GM21526 (cell line): ENCODE measurements around the gene ARPP21.

Experiments used
- ATAC-seq: cut with Tn5 transposase; IDR thresholded peaks from one replicate; pipeline ENCODE4 v1.9.1; 2021; ENCODE audit warnings: moderate library complexity; ENCODE audit not compliant: unreplicated experiment, low FRiP score

The ARPP21 gene

DNA sequence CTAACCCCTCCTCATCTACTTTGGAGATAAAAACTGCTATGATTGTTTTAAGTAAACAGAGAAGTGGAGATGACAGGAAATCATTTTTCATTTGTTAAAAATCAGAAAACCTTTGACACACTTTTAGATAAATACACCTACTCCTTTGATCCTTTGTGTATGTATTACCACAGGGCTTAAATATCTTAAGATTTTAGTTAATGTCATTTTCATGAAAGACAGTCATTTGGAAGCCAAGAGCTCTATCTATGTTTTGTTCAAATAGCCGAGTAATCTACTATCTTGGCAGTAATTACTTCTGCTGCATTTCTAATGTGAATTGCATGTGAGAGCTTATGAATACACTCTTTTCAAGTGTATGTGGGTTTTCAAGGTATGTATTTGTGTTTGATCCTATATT, 2.0 kb downstream of the ARPP21 start:
- no peak for ATAC-seq

DNA sequence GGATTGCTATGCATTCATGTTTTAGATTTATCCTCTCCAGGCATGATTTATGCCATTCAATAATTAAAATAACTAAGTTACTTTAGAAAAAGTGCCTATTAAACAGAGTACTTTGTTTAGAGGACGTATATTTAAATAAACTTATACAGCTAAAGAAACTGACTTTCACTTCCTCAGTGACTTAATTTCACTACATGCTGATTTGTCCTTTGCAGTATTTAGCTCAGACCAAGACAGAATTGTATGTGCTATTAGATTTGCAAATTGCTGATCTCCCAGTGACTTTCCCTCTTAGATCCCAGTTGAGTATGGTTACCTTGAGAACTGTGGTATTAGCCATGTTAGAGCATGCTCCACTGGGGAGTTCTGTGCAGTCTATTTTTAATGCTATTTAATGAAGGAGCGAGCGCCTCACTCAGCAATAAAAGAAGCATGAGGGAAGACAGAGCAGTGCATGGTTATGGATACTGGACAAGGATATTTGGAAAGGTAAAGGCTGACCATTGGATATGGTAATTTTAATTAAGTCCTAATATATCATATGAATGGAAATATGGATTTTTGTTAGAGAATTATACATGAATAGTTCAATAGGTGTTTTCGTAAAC, 2.7 kb downstream of the ARPP21 start:
- peak; percentile 50 for ATAC-seq

DNA sequence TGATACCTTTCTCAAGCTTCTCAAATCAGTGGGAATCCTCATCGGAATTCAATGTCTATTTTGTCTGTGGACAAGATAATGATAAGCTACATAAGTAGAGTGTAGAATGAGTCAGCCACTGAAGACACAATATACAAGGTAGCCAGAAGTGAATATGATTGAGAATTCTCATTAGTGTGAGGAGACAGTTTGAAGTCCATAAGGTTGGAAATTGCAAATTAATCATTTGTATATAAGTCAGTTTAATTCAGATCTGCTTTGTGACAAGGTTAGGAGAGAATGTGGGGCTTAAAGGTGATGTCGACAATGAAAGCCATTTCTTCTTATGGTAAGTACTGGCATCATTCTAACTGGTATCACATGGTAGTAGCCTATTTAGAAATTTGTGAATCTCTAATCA, 4.2 kb downstream of the ARPP21 start:
- ATAC-seq, result no peak

DNA sequence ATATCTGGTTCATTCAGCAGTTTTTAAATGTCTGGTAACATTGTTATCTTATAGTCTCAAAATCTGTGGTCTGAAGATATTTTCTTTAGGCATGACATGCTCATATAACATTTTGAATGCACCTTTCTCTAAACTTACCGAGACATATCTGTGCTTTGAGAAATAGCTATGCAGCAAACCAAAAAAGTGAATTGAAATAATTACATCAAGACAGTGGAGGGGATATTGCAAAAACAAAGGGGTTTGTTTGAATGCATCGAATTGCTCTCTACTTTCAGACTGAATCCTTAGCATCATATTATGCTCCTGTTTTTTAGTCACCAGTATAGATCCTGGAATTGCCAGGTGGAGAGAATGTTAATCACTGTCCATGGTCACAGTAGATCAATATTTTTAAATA, 5.1 kb downstream of the ARPP21 start:
- ATAC-seq, result no peak

DNA sequence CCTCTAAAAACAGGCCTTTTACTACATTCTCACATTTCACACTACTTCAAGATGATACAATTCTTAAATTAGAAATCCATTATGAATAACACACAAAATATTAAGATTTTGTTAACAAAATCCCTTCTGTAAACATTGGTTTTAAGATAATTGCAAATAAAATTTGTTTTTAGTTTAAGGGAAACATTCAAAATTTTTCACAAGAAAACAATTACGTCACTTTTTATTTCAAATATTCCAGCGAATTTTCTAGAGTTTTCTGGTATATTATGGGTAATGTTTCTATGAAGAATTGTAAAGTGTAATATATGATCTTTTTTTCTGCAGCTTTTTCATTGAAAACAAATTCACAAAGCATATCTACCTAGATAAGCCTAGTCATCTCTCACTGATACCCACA, 5.9 kb downstream of the ARPP21 start:
- no peak for ATAC-seq

DNA sequence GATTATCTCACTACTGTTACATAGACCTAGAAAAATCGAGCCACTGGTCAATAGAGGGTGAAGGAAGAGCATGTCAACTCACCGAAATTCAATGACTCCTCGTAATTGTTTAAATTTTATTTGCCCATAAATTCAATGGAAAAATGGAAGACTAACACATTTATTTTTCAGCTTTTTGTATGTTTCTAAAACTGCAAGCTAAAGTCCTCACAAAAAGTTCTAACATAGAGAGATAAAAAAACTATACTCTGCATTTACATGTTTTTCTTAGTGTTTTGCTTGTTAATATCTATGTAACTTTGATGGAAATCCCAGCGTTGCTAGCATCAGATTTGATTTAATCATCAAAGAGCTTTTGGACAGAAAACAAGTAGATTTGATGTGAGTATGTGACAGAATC, 6.8 kb downstream of the ARPP21 start:
- ATAC-seq, result no peak

DNA sequence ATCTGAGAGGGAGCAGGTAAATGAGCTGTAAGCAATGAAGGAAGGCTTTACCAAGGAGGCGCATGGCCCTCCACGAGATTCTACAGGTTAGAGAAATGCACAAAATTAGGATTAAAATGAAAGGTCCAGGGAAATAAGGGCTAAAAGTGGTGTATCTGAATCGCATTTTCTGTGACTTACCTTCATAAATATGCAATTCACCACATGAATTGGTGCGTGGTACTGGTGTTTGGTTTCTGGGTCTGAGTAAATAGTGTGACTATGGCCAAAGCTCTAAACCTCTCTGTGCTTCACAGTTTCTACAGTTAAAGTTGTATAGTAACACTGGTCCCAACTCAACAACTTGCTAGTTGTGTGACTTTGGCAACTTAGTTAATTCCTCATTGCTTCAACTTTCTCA, 8.1 kb downstream of the ARPP21 start:
- ATAC-seq, result no peak

DNA sequence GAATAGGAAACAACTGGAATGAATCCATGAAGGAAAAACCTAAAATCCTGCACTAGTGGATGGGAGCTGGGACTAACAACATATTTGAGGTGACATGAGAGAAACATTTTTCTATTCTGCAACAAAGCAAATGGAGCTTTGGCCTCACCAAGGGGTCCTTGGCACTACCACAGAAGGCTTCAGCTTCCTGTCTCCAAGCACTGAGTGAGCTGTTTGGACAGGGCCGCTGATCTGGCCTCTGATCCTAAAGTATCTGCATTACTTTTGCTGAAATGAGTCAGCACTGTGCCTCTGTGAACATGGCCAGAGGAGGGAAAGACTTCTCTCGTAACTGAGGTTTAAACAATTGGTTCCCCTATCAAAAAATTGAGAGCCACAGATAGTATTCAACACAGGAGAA, 9.0 kb downstream of the ARPP21 start:
- ATAC-seq, result no peak

DNA sequence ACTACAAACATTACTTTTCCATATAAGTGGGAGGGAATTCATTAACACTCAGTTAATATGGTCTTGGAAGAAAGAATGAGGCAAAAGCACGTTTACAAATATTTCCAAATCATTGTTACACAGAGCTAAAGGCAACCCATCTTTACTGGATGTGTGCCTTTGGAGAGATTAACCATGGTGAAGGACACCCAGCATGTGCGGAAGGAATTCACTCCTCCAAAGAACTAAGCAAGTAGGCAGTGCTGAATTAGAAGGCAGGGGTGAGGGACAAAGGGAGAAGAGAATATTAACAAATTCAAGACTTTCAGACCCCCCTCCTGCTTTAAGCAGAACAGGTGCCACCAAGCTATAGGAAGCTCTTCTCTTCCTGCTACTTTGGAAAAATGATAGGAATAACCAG, 10.1 kb downstream of the ARPP21 start:
- ATAC-seq, result no peak

DNA sequence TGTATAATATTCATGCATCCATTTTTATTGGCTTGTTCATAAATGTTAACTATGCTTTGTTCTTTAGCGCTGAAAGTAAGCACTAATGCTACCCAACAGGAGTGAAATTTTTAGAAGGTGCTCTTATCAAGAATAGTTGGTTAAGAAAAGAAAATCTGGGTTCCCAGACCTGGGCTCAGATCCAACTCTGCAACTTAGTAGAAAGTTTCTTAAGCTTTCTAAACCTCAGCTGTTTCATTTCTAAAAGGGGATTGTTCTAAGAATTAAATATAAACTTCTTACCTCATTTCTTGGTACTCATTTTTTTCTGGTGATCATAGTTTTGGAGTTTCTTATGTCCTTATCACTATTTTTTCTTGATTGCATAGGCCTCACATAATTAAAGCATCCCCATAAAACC, 12.1 kb downstream of the ARPP21 start:
- no peak for ATAC-seq

DNA sequence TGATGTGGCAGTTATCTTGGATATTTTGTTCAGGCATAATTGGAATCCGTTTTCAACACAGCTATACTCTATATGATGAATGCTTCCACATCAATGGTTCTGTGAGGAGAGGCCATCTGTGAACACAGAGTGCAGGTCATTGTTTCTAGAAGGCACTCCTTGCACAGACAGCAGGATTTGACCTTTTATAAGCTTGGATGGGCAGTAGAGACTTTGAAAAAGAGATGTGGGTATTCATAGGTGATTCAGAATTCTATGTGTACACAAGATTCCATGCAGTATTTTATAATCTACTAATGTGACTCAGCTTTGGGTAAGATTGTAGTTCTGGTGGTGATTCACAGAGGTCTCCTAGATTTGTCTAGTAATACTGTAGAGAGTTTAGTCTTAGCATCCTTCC, 12.5 kb downstream of the ARPP21 start:
- no peak for ATAC-seq

DNA sequence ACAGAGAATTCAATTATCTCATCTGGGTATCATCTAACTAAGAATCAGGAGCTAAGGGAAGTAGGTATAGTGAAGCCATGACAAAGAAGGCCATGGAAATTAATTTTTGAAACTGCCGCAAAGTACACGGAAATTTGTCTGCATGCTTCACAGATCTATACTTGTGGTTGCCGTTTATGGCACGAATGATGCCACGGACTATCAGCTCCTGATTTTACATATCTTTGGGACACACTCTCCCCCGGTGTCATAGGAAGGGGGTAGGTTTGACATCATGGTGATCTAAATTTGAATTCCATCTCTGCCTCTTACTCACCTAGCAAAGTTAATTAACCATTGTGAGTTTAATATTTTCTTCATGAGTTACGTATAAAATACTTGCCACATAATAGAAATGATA, 14.0 kb downstream of the ARPP21 start:
- no peak for ATAC-seq

DNA sequence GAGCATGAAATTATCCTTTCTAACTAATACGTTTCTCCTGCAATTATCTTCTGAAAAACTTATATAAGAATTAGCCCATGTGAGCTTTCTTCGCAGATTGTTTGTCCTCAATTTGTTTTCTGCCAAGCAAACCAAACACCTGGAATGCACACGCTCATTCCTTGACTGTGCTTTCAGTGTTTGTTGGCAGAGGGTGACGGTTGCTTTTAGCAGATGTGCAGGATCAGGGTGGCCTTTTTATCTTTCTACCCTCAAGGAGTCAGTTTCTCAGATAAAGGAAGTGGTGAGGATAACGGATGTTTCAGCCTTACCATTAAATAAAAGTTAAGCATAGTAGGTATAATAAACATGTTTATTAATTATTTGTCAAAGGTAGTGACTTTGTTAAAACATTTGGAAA, 15.2 kb downstream of the ARPP21 start:
- ATAC-seq, result no peak

DNA sequence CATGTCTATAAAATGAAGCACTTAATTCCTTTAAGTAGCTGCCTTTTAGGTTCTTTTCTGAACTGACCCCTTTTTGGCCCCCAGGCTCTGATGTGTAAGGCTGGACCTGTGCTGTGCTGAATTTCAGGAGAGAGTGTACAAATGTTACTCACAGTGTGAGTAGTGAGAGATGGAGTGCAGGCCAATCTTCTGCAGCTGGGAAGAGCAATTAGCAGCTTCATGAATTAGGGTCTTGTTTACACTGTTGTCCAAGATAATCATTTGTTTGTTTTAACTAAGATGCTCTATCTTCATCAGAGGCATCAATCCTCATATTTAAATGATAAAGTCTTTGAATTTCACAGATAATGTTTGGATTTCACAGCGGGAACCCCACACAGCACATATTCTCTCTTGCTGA, 19.4 kb downstream of the ARPP21 start:
- no peak for ATAC-seq

DNA sequence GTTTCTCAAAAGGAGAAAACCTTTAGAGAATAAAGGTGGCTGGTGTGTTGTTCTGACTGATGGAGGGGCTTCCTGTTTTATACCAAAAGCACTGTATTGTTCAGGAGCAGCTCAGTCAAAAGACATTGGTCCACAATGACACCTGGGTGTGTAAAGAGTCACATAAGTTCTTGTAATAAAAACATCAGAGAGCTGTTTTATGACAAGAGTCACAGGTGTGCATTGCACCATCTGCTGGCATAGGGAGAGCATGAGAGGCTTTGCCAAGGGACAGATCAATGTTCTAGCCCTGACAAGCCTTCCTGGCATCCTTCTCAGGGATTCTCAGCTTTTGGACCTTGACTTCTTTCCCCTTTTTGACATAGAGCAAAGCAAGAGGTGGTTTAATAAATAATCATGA, 20.4 kb downstream of the ARPP21 start:
- no peak for ATAC-seq

DNA sequence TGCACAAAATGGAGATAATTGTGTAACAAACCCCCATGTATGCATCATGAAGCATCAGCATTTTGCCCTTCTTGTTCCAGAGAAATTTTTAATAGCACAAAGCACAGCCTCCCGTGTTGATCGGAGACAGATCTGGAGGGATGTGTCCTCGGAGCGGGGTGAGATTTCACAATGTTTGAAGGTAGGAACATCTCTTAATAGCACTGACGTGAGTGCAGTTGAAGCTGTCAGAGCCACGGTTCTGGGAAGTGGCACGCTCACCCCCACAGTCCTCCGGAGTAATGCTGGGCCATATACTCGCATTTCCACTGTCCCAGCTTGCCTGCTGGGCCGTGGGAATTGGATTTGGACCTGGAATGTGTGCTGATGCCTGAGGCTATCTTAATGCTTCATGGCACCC, 24.1 kb downstream of the ARPP21 start:
- ATAC-seq, result no peak

DNA sequence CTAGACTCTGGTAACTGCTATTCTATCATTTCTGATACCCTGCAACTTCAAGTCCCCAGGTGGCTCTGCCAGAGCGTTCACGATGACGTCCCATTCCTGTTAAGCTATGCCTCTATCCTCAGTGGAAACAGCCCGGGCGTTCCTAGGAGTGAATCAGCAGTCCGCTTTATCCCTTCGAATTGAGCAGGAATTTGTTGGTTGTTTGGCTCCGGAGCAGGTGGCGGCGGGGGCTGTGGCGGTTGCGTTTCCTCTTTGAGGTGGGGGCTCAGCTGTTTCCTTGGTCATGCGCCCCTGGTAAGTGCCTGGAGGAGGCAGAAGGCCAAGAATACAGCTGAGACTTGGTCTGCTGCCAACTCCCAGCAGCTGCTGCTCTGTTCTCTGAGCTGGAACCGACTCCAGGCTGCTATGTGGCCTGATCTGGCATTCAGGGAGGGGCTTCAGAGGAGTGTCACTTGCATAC, 25.2 kb downstream of the ARPP21 start:
- peak; percentile 67 for ATAC-seq

DNA sequence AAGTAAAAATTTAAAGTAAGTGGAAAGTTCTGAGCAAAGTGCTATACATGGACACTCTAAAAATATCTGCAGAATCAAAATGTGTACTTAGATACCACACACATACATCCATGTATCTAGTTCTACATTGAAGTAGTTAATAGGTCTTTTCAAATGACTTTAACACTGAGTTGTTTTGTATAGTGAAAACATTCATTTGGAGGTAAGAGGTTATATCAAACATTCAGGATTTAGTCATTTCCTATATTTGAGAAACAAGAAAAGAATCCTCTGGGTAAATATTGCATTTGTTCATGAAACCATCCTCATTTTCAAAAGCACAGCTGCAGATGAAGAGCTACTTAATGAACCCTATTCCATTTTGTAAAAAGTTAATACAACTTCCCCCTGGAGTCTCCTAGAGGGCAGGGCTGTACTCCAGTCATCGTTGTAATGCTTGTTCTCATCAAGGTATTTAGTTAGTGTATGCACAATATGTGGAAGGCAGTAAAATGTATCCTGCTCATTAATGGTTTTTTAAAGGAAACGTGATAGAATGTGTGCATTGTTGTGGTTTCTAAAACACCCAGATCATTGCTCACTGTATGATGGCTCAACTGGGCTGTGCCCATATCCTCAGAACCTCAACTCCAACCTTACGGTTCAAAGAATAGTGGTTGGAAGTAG, 26.2 kb downstream of the ARPP21 start:
- ATAC-seq, result no peak

DNA sequence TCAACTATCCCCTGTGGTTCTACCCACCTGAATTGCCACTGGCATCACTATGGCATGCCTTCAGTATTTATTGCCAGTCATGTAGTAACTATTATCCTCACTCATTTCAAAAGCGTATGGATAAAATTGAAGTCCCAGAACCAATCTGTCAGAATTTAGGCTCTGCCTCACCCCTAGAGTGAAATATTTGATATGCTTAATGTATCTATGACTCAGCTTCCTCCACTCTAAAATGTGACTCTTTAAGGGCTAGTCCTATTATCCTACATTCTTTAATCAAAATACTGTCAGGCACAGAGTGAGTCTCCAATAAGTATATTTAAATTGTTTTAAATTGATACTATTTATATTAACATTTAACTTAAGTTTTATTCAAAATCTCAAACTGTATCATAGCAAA, 27.6 kb downstream of the ARPP21 start:
- no peak for ATAC-seq

DNA sequence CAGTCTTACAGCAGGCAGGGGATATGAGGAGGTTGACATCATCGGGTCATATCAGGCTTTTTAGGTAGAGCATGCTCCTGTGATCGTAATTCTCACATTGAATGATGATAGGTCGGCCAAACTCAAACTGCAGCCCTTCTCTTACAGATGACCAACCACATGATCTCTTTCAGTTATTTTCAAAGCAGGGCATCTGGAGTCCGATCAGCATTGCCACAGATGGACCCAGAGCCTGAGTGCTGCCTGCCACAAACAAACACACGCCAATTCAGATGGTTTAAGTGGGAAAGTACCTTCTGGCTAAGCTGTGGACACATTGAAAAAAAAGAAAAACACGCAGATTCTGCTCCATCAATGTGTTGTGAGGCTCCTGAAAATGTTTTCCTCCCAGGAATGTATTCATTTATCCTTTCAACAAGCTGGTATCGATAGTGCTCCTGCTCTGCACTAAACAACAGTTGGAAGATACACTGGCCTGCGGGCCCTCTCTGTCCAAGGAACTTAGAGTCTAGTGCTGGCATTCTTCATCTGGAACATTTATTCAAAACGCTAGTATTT, 31.2 kb downstream of the ARPP21 start:
- no peak for ATAC-seq

DNA sequence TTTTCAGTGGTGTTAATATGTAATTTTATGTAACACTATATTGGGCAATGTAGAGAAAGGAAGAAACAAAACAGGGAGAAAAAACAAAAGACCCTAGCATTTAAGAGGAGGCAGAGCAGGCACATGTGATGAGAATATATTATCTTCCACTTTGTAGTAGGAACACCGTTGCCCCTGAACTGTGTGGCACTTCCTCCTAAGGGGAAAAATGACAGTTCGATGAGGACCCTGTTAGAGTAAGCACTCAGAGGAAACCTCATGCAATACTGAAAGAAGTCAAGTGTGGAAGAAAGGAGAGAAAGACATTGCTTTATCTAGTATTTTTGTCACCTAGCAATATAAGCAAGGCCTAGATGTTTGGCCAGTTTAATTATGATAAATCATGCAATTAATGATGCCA, 32.2 kb downstream of the ARPP21 start:
- no peak for ATAC-seq

DNA sequence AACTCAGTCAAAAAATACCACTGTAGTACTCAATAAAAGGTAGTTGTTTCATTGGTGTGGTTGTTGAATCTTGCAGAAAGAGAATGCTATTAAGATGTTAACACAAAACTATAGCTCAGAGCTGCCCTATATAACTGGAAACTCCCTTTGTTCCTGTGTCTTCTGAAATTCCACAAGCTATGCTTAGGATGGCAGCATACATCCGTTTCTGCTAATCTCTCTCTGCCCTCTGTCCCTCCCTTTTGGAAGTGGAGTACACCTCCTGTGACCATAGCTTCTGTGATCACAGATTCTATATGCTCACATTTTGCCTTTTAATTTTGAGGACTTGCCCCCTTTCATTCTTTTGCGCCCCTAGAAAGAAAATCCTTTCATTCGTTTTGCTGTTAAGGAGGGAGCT, 33.7 kb downstream of the ARPP21 start:
- no peak for ATAC-seq
